Dendritic cell treated with granulocyte-macrophage colony-stimulating factor and Interleukin-4, amounts not matched to agents 40 ng/mL and 50 ng/mL, for 4 days (primary cell): ENCODE measurements around the gene SKI.

ENCODE experiments used
- H3K27ac Mint-ChIP-seq: one replicate; pipeline ENCODE4 v1.8.0; 2022; ENCODE audit warnings: mild to moderate bottlenecking, mixed read lengths
- H3K27me3 Mint-ChIP-seq: one replicate; pipeline ENCODE4 v1.8.0; 2022; ENCODE audit warnings: mild to moderate bottlenecking, mixed read lengths
- H3K36me3 Mint-ChIP-seq: one replicate; pipeline ENCODE4 v1.8.0; 2022; ENCODE audit warnings: low read depth, mixed read lengths
- H3K4me1 Mint-ChIP-seq: one replicate; pipeline ENCODE4 v1.8.0; 2022; ENCODE audit warnings: low read depth, mixed read lengths
- H3K4me3 Mint-ChIP-seq: one replicate; pipeline ENCODE4 v1.8.0; 2022; ENCODE audit warnings: mild to moderate bottlenecking, moderate library complexity, mixed read lengths
- H3K9me3 Mint-ChIP-seq: one replicate; pipeline ENCODE4 v1.8.0; 2022; ENCODE audit warnings: mixed read lengths
- intact Hi-C: fragments of 100-400 bp; cut with micrococcal nuclease; formaldehyde crosslinking; loops from one replicate; pipeline ENCODE4 v1.15.0; 2022

Gene SKI

GRCh38 chr1:2188336-2188735, 39.8 kb upstream of the SKI start:
- H3K4me3 Mint-ChIP-seq: no peak overlapping the region
- intact Hi-C loops: no loop called here
- H3K4me1 Mint-ChIP-seq: peaks cover 33% of the 10 kb centered on the region

GRCh38 chr1:2189459-2190425, 38.4 kb upstream of the SKI start:
- Mint-ChIP-seq H3K27me3 (no peaks in the 10 kb centered on the region), H3K9me3 (no peaks in the 10 kb centered on the region), H3K36me3 (peaks cover 42% of the 10 kb centered on the region), H3K4me3 (peak overlapping the region; percentile 80), H3K27ac (peak overlapping the region; percentile 83), H3K4me1 (peaks cover 39% of the 10 kb centered on the region)
- intact Hi-C loops: no loop called here

More at GRCh38 chr1:2188336-2188735, 39.8 kb upstream of the SKI start:
- Mint-ChIP-seq H3K27me3 (no peaks in the 10 kb centered on the region), H3K27ac (peak overlapping the region; percentile 83), H3K9me3 (no peaks in the 10 kb centered on the region), H3K36me3 (peaks cover 43% of the 10 kb centered on the region)

GRCh38 chr1:2190491-2190976, 37.6 kb upstream of the SKI start:
- Mint-ChIP-seq H3K27me3 (no peaks in the 10 kb centered on the region), H3K9me3 (no peaks in the 10 kb centered on the region), H3K27ac (peak overlapping the region; percentile 75), H3K36me3 (peaks cover 37% of the 10 kb centered on the region), H3K4me1 (peaks cover 39% of the 10 kb centered on the region), H3K4me3 (no peak overlapping the region)
- intact Hi-C loops: no loop called here

GRCh38 chr1:2192031-2192995, 35.8 kb upstream of the SKI start:
- Mint-ChIP-seq H3K4me3 (no peak overlapping the region), H3K36me3 (peaks cover 37% of the 10 kb centered on the region), H3K9me3 (no peaks in the 10 kb centered on the region), H3K27ac (no peak overlapping the region), H3K27me3 (no peaks in the 10 kb centered on the region), H3K4me1 (peaks cover 39% of the 10 kb centered on the region)
- intact Hi-C loops: no loop called here

GRCh38 chr1:2193514-2194281, 34.4 kb upstream of the SKI start:
- Mint-ChIP-seq H3K4me1 (peaks cover 44% of the 10 kb centered on the region), H3K27me3 (no peaks in the 10 kb centered on the region), H3K4me3 (peak overlapping the region; percentile 71), H3K36me3 (peaks cover 37% of the 10 kb centered on the region), H3K9me3 (no peaks in the 10 kb centered on the region), H3K27ac (peak overlapping the region; percentile 74)
- intact Hi-C loops: no loop called here

- intact Hi-C loops: no loop called here
- Mint-ChIP-seq H3K36me3 (peaks cover 35% of the 10 kb centered on the region), H3K4me1 (peaks cover 51% of the 10 kb centered on the region), H3K27me3 (no peaks in the 10 kb centered on the region), H3K4me3 (peak within 1 kb of the TSS; percentile 80), H3K27ac (peak within 1 kb of the TSS; percentile 91), H3K9me3 (no peaks in the 10 kb centered on the region)
These were observed 33.7 kb upstream of the SKI start, which contains the start of gene FAAP20 for GRCh38 chr1:2194319-2194897. TSS of gene FAAP20 (minus strand) at chr1:2194772. CDS start at chr1:2194749, 23 bp downstream.

- peak overlapping the region; percentile 80 for H3K4me3 Mint-ChIP-seq
- no peaks in the 10 kb centered on the region for H3K9me3 Mint-ChIP-seq
- H3K4me1 Mint-ChIP-seq: peaks cover 52% of the 10 kb centered on the region
- intact Hi-C loops: loop anchor here (1.0 to 5.0 kb wide), 3 partner anchors 37 to 352 kb away; no protein-coding TSS in a partner anchor
- peaks cover 32% of the 10 kb centered on the region for H3K36me3 Mint-ChIP-seq
- no peaks in the 10 kb centered on the region for H3K27me3 Mint-ChIP-seq
- peak overlapping the region; percentile 91 for H3K27ac Mint-ChIP-seq
These were observed 33.0 kb upstream of the SKI start for GRCh38 chr1:2194898-2195673.

GRCh38 chr1:2195785-2196184, 32.3 kb upstream of the SKI start:
- no peak overlapping the region for H3K4me3 Mint-ChIP-seq
- peaks cover 29% of the 10 kb centered on the region for H3K36me3 Mint-ChIP-seq
- H3K27ac Mint-ChIP-seq: peak overlapping the region; percentile 91
- peaks cover 45% of the 10 kb centered on the region for H3K4me1 Mint-ChIP-seq
- H3K9me3 Mint-ChIP-seq: no peaks in the 10 kb centered on the region
- intact Hi-C loops: loop anchor here (1.0 to 5.0 kb wide), 3 partner anchors 37 to 352 kb away; no protein-coding TSS in a partner anchor
- H3K27me3 Mint-ChIP-seq: no peaks in the 10 kb centered on the region

- Mint-ChIP-seq H3K4me1 (peaks cover 40% of the 10 kb centered on the region), H3K27ac (peak overlapping the region; percentile 65), H3K27me3 (no peaks in the 10 kb centered on the region), H3K4me3 (no peak overlapping the region), H3K36me3 (peaks cover 16% of the 10 kb centered on the region), H3K9me3 (no peaks in the 10 kb centered on the region)
- intact Hi-C loops: loop anchor here (5.0 kb wide), 2 partner anchors 35 to 350 kb away; no protein-coding TSS in a partner anchor
These were observed 31.0 kb upstream of the SKI start for GRCh38 chr1:2196901-2197638.

GRCh38 chr1:2197707-2198165, 30.4 kb upstream of the SKI start:
- H3K27ac Mint-ChIP-seq: peak overlapping the region; percentile 65
- H3K4me1 Mint-ChIP-seq: peaks cover 43% of the 10 kb centered on the region
- H3K36me3 Mint-ChIP-seq: peaks cover 12% of the 10 kb centered on the region
- no peak overlapping the region for H3K4me3 Mint-ChIP-seq
- no peaks in the 10 kb centered on the region for H3K27me3 Mint-ChIP-seq
- H3K9me3 Mint-ChIP-seq: no peaks in the 10 kb centered on the region
- intact Hi-C loops: loop anchor here (5.0 kb wide), 2 partner anchors 35 to 350 kb away; no protein-coding TSS in a partner anchor

GRCh38 chr1:2198571-2198970, 29.5 kb upstream of the SKI start:
- H3K36me3 Mint-ChIP-seq: peaks cover 11% of the 10 kb centered on the region
- peak overlapping the region; percentile 81 for H3K27ac Mint-ChIP-seq
- H3K27me3 Mint-ChIP-seq: no peaks in the 10 kb centered on the region
- no peak overlapping the region for H3K4me3 Mint-ChIP-seq
- intact Hi-C loops: loop anchor here (5.0 kb wide), 2 partner anchors 34 to 349 kb away; no protein-coding TSS in a partner anchor
- H3K9me3 Mint-ChIP-seq: no peaks in the 10 kb centered on the region
- peaks cover 45% of the 10 kb centered on the region for H3K4me1 Mint-ChIP-seq
